Measurements from ENCODE around the gene S1PR1. TPM values are rescaled to one million over a fixed set of nuclear protein-coding genes. Genes with fewer than 3 reads are reported as not detected.

Gene S1PR1
- total and polyA plus RNA-seq, 2 donors (not counting 3 experiments of a cell fraction or from before 2014, with no cell fraction given), result 137 to 387 TPM

DNA sequence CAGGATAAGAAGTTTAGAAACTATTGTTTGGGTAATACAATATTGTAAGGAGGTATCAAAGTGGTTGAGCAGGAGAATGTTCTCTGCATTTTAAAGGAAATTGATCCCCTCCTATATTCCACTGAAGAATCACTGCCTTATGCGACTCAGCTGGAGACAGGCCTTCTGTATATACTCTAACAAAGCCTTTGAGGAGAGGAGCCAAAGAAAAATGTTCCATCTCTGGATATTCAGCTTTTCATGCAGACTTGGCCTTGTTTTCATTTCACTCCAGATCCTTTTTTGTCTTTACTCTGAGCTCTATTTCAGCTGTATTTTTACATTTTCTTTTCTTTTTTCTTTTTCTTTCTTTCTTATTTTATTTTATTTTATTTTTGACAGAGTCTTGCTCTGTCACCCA is 42.1 kb upstream of the S1PR1 start:
- no TSS peak for BruUV-seq (replicated peaks)
- H3K9me3 ChIP-seq (replicated peaks; ENCODE audit: control insufficient read depth, insufficient read depth, low read length), result no peaks in the 10 kb centered on the region
- H4K20me1 ChIP-seq (replicated peaks; ENCODE audit: control insufficient read depth, extremely low read depth, insufficient read depth, low read length), result no peaks in the 10 kb centered on the region
- H3K36me3 ChIP-seq (ENCODE audit: control insufficient read depth in 2 of 2, extremely low read depth in 1 of 2, insufficient read depth in 2 of 2, low read length in 2 of 2), result no peaks in the 10 kb centered on the region
- H3K9ac ChIP-seq (replicated peaks; ENCODE audit: extremely low read depth, insufficient read depth, low read length), result no peak overlapping the region
- ChIA-PET POLR2A (no interaction called here), CTCF (interaction anchor here (1.3 to 2.3 kb wide), 2 partner anchors 10 to 94 kb away, joined by 6 to 7 read pairs; no protein-coding TSS in a partner anchor)
- FAIRE-seq (no peak), DNase-seq (ENCODE audit: low read depth, low spot score) (no peak)
- dilution Hi-C loops (cut with MboI; ENCODE audit: extremely low pct_ligation_motif_present, low sequenced_read_pairs), result no loop called here
- intact Hi-C loops (cut with micrococcal nuclease), result no loop called here
- no peaks in the 10 kb centered on the region for H3K9me1 ChIP-seq (replicated peaks; ENCODE audit: control insufficient read depth, extremely low read depth, insufficient read depth, low read length)
- H2AFZ ChIP-seq (ENCODE audit: low read depth, low read length), result no peak overlapping the region
- no peak for TF ChIP-seq GATA2 (IDR thresholded peaks at IDR 0.05; ENCODE audit: insufficient read depth, insufficient read length, low read depth, low read length)
- TF ChIP-seq, protein P1, sequence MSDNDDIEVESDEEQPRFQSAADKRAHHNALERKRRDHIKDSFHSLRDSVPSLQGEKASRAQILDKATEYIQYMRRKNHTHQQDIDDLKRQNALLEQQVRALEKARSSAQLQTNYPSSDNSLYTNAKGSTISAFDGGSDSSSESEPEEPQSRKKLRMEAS (IDR thresholded peaks at IDR 0.05; ENCODE audit: insufficient read depth, insufficient read length), result no peak
- TF ChIP-seq POLR2AphosphoS5 (IDR thresholded peaks at IDR 0.05; ENCODE audit: insufficient read depth, low read depth, low read length), result no peak
- TF ChIP-seq FOS (IDR thresholded peaks at IDR 0.05; ENCODE audit: borderline replicate concordance, insufficient read depth, low read length), result no peak
- TF ChIP-seq POLR2A (IDR thresholded peaks at IDR 0.05; ENCODE audit: low read depth, low read length), result no peak
- TF ChIP-seq MYC (IDR thresholded peaks at IDR 0.05; ENCODE audit: low read depth, low read length), result no peak
- no peak for TF ChIP-seq EZH2 (IDR thresholded peaks at IDR 0.05; ENCODE audit: borderline replicate concordance, low read depth, low read length, severe bottlenecking)
- TF ChIP-seq JUN (IDR thresholded peaks at IDR 0.05; ENCODE audit: borderline replicate concordance, insufficient read depth, insufficient read length, low read depth), result no peak
- TF ChIP-seq, protein P2, sequence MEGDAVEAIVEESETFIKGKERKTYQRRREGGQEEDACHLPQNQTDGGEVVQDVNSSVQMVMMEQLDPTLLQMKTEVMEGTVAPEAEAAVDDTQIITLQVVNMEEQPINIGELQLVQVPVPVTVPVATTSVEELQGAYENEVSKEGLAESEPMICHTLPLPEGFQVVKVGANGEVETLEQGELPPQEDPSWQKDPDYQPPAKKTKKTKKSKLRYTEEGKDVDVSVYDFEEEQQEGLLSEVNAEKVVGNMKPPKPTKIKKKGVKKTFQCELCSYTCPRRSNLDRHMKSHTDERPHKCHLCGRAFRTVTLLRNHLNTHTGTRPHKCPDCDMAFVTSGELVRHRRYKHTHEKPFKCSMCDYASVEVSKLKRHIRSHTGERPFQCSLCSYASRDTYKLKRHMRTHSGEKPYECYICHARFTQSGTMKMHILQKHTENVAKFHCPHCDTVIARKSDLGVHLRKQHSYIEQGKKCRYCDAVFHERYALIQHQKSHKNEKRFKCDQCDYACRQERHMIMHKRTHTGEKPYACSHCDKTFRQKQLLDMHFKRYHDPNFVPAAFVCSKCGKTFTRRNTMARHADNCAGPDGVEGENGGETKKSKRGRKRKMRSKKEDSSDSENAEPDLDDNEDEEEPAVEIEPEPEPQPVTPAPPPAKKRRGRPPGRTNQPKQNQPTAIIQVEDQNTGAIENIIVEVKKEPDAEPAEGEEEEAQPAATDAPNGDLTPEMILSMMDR (IDR thresholded peaks at IDR 0.05; ENCODE audit: extremely low read depth in 1 of 2, insufficient read depth in 1 of 2, low read depth in 1 of 2, low read length in 2 of 2), result no peak
- H3K79me2 ChIP-seq (ENCODE audit: control insufficient read depth, insufficient read depth, low read length), result no peaks in the 10 kb centered on the region
- no peak overlapping the region for H3K27ac ChIP-seq (ENCODE audit: insufficient read depth, low read depth, low read length)
- no peak overlapping the region for H3K4me3 ChIP-seq (replicated peaks in 1 of 3; ENCODE audit: insufficient read depth in 1 of 3, low read depth in 1 of 3, low read length in 3 of 3)
- H3K27me3 ChIP-seq (ENCODE audit: control insufficient read depth in 2 of 2, insufficient read depth in 2 of 2, low read length in 2 of 2), result no peaks in the 10 kb centered on the region
- H3K4me1 ChIP-seq (ENCODE audit: control insufficient read depth, extremely low read depth, insufficient read depth, low read length), result no peaks in the 10 kb centered on the region
- no peak overlapping the region for H3K4me2 ChIP-seq (ENCODE audit: insufficient read depth, low read length)

All from endothelial cell of umbilical vein (primary cell).